Sigmoid colon (tissue), 4 donors: Measurements from ENCODE around the gene ALAS2.

ENCODE experiments used
- POLR2AphosphoS5 ChIP-seq, 4 donors: sonication (generic); formaldehyde crosslinking; IDR thresholded peaks; one replicate each; pipeline ENCODE4 v1.6.1; 2017; ENCODE audit warnings: antibody characterized with exemption in 4 of 4
- TF ChIP-seq, protein P1 (sequence below), 4 experiments: fragments of 450-650 bp in 3 of 4; fragments of 200-600 bp in 1 of 4; IDR thresholded peaks; one replicate each; pipeline ENCODE4 v1.5.1; 2016 to 2019; ENCODE audit warnings: antibody characterized with exemption in 4 of 4, mild to moderate bottlenecking in 3 of 4, moderate library complexity in 2 of 4

DNA sequence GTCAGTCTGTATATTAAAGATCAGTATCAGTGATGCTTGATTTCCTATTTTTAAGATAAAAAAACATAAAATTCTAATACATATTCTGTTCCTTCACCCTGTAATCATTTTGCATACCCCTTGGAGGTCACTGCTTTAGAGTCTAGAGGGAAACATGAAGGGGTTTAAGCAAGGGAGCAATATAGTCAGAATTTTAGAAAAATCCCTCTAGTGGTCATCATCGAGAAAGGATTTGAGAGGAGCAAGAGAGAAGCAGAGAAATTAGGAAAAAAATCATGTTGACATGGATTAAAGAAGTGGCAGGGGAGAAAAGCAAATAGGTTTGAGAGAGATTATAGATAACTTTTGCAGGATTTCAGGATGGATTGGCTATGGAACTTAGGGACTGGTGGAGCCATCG, 19.5 kb downstream of the ALAS2 start:
- TF ChIP-seq, protein P1, sequence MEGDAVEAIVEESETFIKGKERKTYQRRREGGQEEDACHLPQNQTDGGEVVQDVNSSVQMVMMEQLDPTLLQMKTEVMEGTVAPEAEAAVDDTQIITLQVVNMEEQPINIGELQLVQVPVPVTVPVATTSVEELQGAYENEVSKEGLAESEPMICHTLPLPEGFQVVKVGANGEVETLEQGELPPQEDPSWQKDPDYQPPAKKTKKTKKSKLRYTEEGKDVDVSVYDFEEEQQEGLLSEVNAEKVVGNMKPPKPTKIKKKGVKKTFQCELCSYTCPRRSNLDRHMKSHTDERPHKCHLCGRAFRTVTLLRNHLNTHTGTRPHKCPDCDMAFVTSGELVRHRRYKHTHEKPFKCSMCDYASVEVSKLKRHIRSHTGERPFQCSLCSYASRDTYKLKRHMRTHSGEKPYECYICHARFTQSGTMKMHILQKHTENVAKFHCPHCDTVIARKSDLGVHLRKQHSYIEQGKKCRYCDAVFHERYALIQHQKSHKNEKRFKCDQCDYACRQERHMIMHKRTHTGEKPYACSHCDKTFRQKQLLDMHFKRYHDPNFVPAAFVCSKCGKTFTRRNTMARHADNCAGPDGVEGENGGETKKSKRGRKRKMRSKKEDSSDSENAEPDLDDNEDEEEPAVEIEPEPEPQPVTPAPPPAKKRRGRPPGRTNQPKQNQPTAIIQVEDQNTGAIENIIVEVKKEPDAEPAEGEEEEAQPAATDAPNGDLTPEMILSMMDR (IDR thresholded peaks at IDR 0.05) = no peak
- no peak for TF ChIP-seq POLR2AphosphoS5 (IDR thresholded peaks at IDR 0.05)
